ENCODE data around the gene MAP3K4. TPM values are rescaled to one million over a fixed set of nuclear protein-coding genes. Genes with fewer than 3 reads are reported as not detected.

MAP3K4 gene
- total RNA-seq, 2 donors from 2014 or later: 32.1 to 42.2 TPM

DNA sequence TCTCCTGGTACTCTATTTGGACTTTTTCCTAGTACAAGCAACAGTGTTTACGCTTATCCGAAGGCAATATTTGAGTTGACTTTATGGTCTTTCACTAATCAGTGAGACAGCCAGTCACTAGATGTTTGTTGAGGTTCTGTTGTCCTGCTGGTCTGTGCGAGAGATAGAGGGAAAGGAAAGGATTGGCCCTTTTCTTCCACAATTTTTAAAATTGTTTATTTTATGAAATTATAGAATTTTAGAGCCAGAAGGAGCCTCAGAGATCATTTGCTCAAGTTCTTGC lies 44.4 kb downstream of the MAP3K4 start:
- intact Hi-C loops (cut with DNase I): no loop called here
- Histone ChIP-seq H3K36me3 (no peaks in the 10 kb centered on the region), H3K4me3 (no peak overlapping the region), H3K9me3 (no peaks in the 10 kb centered on the region), H3K9ac (ENCODE audit: low read depth in 2 of 2, low read length in 2 of 2) (no peak overlapping the region), H3K4me1 (no peaks in the 10 kb centered on the region), H3K27me3 (no peaks in the 10 kb centered on the region), H3K27ac (no peak overlapping the region)
- DNase-seq: no peak
- TF ChIP-seq CTCF (IDR thresholded peaks at IDR 0.05): no peak

GRCh38 chr6:161037873-161038228 lies 46.3 kb downstream of the MAP3K4 start:
- no peaks in the 10 kb centered on the region for H3K36me3 ChIP-seq
- H3K4me3 ChIP-seq: no peak overlapping the region
- no peak for TF ChIP-seq CTCF (IDR thresholded peaks at IDR 0.05)
- H3K9me3 ChIP-seq: no peaks in the 10 kb centered on the region
- no peaks in the 10 kb centered on the region for H3K4me1 ChIP-seq
- H3K27me3 ChIP-seq: no peaks in the 10 kb centered on the region
- DNase-seq: no peak
- H3K27ac ChIP-seq: peak overlapping the region; percentile 33
- intact Hi-C loops (cut with DNase I): no loop called here
- no peak overlapping the region for H3K9ac ChIP-seq (ENCODE audit: low read depth in 2 of 2, low read length in 2 of 2)

DNA sequence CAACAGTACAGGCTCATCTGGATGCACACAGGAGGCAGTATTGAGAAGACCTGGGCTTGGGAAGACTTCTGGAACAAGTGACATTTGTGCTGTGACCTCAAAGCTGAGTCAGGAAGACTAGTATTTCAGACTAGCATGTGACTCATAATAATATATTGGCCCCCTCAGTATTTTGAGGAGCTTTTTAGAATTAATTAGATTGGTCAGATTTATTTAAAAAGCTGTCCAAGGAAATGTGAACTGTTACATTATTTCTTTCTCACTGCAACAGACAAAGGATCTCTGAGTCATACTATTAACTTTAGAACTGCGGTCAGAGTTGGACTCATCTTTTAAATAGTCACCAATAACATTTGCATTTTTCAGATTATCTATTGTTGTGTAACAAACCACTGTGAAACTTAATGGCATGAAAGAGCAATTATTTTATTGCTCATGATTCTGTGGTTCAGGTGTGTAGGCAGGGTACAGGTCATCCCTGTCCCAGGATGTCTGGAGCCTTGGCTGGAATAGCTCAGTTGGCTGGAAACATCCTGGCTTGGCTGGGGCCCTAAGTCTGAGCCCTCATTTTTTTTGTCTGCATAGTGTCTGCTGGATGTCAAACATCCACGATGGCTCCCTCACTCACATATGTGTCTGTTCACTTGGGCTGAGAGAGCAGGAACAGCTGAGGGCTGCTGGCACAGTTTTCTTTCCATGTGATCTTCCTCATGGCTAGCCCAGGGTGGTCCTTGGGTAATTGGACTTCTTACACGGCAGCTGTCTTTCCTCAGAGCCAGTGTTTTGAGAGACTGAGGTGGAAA lies 46.9 kb downstream of the MAP3K4 start:
- DNase-seq: peak; percentile 38
- intact Hi-C loops (cut with DNase I): no loop called here
- peak overlapping the region; percentile 33 for H3K27ac ChIP-seq
- H3K36me3 ChIP-seq: no peaks in the 10 kb centered on the region
- no peaks in the 10 kb centered on the region for H3K27me3 ChIP-seq
- no peak overlapping the region for H3K9ac ChIP-seq (ENCODE audit: low read depth in 2 of 2, low read length in 2 of 2)
- TF ChIP-seq CTCF (IDR thresholded peaks at IDR 0.05): no peak
- H3K4me1 ChIP-seq: no peaks in the 10 kb centered on the region
- no peak overlapping the region for H3K4me3 ChIP-seq
- no peaks in the 10 kb centered on the region for H3K9me3 ChIP-seq

DNA sequence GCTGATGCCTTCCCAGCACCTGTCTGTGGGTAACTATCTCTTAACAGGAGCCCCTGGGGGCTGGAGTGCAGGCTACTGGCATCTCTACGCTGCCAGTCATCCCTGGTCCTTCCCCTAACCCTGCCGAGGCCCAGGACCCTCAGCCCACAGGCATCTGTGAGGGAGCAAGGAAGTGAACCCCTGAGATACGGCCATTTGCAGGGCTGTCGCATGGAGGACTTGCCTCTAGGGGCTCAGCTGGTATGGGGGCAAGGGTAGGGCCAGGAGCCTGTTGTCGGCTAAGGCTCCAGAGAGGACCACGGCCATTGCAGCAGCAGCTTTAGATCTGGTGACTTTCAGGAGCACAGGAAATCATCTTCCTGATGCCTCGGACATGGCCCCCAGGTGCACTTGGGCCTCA lies 49.7 kb downstream of the MAP3K4 start:
- no peaks in the 10 kb centered on the region for H3K36me3 ChIP-seq
- no peak for DNase-seq
- intact Hi-C loops (cut with DNase I): no loop called here

DNA sequence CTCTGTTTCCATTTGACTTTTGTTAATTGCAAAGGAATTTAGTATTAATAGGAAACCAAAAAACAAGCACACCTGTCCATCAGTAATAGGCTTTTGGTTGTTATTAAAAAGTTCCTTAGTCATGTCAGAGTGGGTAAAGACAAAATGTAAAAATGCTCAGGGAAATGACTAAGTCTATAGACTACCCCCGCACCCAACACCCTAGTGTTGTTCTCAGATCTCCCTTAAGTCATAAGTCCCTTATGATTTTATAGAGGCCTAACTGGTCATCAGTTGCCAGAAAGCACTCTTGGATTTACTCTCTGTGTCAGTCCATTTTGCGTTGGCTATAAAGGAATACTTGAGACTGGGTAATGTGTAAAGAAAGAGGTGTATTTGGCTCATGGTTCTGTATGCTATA lies 52.8 kb downstream of the MAP3K4 start:
- Histone ChIP-seq H3K36me3 (no peaks in the 10 kb centered on the region), H3K9ac (ENCODE audit: low read depth in 2 of 2, low read length in 2 of 2) (peak overlapping the region in 1 of 2 donors; percentile 6), H3K9me3 (no peaks in the 10 kb centered on the region), H3K27me3 (no peaks in the 10 kb centered on the region), H3K4me3 (no peak overlapping the region), H3K27ac (no peak overlapping the region), H3K4me1 (no peaks in the 10 kb centered on the region)
- intact Hi-C loops (cut with DNase I): no loop called here
- TF ChIP-seq CTCF (IDR thresholded peaks at IDR 0.05): no peak
- no peak for DNase-seq

More for the DNA sequence above, 49.7 kb downstream of the MAP3K4 start:
- TF ChIP-seq CTCF (IDR thresholded peaks at IDR 0.05): no peak
- Histone ChIP-seq H3K4me3 (no peak overlapping the region), H3K9ac (ENCODE audit: low read depth in 2 of 2, low read length in 2 of 2) (no peak overlapping the region), H3K27me3 (no peaks in the 10 kb centered on the region), H3K27ac (no peak overlapping the region), H3K9me3 (no peaks in the 10 kb centered on the region), H3K4me1 (no peaks in the 10 kb centered on the region)

All from colonic mucosa (tissue), 4 donors.